T1000 (cell line): Measurements from ENCODE around the gene NANOS3.
A peak's percentile ranks its signal among the peaks of the same experiment; 100 is the strongest.
"Not testable (repeated sequence)": the region's sequence is repeated elsewhere in the genome, so short reads cannot be mapped to it uniquely, and the experiment has no call there.

Experiments
- DNase-seq: peaks from one replicate; lab custom pipeline; 2025; ENCODE audit warnings: mixed read lengths; lab: John Stamatoyannopoulos, UW

The NANOS3 gene

DNA sequence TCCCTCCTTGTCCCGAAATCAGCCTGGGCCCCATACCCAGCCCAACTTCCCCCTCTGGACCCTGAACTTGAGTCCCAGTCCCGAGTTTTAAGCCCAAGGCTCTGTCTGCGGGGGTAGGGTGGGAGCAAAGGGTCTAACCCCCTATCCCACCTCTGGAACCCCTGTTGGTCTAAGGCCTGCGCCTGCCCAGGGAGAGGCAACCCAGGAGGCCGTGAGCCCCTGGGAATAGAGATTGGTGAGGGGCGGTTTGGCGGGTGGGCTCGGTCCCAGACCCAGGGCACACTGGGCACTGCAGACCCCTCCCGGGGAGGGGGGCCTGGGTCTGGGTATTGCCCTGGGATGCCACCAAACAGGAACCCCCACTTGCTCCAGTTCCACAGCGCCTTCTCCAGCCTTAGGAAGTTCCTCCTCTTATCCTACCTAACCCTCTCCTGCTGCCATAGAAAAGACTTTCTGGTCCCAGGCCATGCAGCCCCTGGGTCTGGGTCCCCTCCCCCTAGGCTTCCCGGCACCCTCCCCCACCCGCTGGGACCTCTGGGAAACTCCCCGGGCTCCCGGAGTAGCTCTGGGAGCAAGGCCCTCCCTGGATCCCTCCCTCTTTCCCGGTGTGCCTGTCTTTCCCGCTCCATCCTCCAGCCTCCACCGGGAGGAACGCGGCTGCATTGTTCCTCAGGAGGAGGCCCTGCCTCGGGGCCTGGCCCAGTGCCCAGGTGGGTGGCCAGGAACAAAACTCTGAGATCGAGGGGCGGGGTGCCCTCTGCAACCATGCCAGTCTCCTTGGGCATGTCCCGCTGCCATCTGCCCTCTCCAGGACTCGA lies 33.6 kb upstream of the NANOS3 start:
- DNase-seq, result peak; percentile 29

DNA sequence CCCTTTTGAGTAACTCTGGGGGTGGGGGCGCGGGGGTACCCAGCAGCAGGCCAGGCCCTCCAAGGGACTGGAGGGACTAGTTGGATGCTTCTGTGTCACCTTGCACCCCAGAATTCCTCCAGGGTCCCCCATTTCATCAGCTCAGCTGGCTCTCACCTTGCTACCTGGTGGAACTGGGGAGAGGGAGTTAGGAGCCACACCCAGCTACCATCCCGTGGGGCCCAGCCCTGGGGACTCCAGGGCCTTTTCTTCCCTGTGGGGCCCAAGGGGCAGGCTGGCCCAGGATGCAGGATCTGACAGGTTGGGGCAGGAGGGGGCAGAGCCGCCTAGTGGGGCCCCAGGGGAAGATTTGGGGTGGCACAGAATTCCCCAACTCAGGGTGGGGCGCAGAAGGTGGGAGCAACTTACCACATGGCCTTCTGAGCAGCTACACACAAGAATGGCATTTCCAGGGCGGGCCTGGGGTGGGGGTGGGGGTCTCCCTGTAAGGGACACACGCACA lies 32.8 kb upstream of the NANOS3 start:
- DNase-seq, result no peak

DNA sequence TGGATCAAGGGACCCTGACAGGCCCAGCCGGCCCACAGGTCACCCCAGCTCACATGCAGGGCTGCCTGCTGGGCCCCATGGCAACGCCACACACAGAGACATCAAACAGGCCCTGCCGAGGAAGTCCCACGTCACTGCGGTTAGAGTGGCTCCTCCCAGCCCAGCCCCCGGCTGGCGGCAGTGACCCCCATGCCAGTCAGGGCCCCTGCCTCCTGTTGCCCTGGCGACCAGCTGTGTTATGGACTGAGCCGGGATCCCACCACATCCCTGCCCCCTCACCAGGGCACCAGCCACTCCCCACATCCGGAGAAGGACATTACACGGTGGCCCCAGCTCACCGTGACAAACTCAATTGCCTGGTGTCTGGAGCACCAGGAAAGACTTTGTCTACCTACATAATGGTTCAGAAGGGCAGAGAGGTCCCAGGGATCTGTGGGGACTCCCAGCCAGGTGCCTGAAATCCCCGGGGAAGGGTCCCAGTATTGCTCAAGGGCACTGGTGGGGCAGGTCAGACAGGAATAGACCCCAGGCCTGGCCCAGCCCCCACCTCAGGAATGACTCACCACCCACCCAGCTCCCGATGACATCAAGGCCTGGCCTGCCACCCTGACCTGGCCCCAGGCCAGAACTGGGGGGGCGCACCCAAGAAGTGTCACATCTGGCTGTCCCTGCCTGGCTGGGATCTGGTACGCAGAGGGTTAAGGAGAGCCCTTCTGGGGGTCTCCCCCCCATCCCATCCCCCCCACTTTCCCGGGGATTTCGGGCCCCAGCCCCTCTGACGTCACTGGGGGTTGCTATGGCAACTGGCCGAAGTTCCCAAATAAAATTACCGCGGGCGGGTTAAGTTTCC lies 30.2 kb upstream of the NANOS3 start:
- DNase-seq, result peak; percentile 97

DNA sequence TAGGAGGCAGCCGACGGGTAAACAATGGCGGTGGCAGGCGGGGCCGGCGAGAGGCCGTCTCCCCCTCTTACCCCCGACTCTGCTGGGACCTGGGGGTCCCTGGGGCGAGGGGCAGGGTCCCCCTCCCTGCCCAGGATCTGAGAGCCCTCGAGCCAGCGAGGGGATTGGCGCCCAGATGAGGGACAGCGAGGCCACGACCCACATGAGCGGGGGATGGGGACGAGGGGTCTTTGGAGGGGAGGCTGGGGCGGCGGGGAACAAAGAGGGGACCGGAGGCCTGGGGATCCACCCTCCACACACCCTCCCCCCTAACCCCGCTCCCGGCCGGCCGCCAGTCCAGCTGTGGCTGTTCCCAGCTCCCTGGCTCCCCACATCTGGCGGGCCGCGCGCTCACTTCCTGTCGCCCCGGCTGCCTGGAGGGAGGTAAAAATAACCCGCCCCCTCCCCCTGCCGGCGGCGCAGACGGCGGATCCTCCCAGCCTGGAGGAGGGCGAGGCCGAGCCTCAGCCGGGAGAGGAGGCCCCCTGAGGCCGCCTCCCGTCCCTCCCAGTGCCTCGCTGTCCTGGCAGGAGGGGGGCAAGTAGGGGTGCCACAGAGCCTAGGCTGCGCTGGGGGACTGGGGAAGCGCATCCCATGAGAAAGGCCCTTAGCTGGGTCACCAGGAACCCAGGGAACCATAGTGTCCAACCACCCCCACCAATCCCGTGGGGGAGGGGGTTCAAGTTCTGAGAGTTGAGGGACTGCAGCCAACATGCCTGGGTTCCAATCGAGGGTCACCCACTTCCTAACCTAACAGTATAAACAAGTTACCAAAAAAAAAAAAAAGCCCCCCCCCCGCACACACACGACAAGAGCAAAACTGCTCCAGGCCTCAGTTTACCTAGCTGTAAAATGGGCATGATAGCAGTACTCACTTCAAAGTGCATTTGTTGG lies 29.3 kb upstream of the NANOS3 start:
- DNase-seq, result peak; percentile 74

DNA sequence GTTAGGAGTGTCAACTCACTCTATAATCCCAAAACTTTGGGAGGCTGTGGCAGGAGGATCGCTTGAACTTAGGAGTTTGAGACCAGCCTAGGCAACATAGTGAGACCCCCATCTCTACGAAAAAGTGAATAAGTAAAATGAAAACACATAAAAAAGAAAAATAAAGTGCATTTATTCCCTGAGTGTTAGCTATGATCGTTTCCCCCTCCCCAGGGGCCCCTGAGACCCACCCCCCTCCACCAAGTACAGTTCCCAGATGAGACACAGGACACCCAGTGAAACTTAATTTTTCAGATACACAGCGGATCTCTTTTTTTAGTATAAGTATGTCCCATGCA lies 28.6 kb upstream of the NANOS3 start:
- no peak for DNase-seq

DNA sequence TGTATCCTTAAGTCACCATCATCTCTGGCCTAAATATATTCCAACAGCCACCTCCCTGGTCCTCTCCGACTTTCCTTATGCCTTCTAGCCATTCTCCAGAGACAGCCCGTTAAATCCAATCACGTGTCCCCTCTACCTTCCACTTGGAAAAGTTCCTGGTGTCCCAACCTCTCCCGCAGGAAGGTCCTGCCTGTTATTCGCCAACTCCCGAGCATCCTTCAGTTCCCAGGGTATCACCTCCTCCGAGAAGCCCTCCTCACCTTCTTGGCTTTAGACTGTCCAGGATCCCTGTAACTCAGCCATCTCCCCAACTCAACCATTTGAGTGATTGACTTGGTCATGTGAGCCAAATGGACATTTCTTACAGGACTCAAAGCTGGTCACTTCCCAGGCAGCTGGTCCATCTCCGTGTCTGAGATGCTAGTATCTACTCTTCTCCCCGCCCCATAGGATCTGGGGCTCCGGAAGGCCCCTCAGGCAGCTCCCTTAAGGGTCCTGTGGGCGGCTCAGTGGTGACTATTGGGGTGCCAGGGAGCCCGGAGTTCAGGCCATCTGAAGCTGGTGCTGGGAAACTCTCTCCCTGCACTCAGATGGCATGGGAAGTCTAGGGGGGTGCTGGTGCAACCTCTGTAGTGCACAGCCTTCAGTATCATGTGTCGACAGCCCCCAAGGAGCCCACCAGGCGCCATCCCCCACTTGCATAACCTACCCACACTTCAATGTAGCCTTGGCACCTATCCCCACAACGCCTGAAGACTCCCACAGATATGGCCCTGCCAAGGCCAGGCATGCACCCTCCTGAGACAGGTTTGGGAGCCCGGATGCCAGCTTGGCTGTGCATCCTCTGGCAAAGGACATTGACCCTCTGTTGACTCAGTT lies 27.9 kb upstream of the NANOS3 start:
- DNase-seq, result no peak

DNA sequence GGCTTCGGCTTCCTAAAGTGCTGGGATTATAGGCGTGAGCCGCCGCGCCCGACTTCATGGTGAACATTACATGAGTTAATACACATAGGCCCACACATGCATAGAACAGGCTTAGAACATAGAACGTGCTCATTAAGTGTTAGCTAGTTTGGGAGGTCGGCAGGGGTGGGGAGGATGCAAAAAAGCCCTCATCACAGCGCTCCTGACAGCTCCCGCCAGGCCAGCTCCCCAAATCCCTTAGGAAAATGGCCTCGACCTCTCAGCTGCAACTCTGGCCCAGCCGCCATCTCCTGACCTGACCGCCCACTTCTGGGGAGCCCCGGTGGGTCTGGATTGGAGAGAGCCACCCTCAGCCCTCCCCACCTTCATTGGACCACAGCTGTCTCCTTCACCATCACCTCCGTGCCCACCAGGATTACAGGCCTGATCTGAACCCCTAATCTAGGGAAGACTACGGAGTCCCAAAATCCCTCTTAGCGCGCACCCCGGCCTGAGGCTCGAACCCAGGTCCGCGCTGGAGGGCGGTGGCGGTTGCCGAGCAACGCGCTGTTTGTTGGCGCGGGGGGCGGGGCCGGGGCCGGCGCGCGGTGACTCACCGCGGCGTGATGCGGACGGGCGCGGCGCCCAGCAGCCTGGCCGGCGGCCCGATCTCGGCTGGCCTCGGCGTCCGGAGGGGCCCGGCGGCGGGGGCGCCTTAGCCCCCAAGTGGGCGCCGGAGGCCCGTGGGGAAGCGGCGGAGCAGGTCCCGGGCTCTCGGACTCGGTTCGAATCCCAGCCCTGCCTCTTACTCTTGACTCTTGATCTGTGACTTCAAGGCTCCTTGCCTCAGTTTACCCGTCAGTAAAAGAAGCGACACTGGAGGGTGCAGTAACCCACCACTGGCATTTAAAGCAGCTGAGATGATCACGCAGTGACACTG lies 26.7 kb upstream of the NANOS3 start:
- peak; percentile 80 for DNase-seq

DNA sequence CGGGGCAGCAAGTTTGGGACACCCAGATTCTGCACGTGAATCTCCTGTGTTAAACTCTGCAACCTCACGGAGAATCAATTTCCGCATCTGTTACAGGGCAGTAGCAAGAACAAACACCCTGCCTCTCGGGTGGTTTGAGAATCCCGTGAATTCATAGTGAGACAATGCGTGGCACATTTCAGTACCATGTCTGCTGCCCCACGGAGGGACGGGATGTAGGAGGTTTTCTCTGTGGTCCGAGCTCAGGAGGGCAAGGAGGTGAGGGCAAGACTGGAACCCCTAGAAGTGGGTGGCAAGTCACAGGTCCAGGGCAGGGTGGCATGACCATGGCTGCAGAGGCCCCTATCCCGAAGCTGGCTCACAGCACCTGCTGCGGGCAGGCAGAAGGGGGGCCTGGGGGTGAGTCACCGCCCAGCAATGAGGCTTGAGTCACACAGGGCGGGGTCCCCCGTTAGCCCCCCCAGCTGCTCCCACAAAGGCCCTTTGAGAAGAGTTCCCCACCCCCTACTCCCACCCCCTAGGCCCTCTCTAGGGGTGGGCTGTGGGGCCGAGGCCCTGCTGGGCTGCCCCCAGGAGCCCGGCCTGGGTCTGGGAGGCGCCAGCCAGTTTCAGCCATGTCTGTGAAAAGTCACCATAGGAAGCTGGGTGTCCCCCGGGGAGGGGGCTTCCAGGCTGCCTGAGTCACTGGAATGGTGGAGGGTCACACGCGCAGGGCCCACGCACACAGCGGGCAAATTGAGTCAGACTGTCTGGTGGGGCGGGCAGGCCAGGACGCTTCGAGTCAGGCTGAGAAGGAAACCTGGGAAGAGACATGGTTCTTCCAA lies 25.8 kb upstream of the NANOS3 start:
- DNase-seq, result peak; percentile 85

DNA sequence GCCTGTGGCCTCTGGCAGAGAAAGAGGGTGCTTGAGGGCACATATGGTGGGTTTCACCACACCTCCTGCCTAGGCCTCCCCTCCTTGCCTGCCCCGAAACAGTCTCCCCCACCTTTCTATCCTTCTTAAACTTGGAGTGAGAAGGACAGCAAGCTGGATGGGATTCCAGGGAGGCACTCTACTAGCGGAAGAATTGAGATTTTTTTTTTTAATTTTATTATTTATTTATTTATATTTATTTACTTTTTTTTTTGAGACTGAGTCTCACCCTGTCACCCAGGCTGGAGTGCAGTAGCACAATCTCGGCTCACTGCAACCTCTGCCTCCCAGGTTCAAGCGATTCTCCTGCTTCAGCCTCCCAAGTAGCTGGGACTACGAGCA lies 25.2 kb upstream of the NANOS3 start:
- not testable (repeated sequence) for DNase-seq

DNA sequence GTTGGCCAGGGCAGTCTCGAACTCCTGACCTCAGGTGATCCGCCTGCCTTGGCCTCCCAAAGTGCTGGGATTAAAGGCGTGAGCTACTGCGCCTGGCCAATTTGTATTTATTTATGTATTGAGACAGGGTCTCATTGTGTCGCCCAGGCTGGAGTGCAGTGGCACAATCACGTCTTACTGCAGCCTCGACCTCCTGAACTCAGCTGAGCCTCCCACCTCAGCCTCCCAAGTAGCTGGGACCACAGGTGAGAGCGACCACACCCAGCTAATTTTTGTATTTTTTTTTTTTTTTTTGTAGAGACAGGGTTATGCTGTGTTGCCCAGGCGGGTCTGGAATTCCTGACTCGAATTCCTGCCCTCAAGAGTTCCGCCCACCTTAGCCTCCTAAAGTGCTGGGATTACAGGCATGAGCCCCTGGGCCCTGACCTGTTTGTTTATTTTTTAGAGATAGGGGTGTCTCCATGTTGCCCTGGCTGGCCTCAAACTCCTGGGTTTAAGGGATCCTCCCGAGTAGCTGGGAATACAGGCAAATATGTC lies 24.7 kb upstream of the NANOS3 start:
- DNase-seq, result not testable (repeated sequence)

DNA sequence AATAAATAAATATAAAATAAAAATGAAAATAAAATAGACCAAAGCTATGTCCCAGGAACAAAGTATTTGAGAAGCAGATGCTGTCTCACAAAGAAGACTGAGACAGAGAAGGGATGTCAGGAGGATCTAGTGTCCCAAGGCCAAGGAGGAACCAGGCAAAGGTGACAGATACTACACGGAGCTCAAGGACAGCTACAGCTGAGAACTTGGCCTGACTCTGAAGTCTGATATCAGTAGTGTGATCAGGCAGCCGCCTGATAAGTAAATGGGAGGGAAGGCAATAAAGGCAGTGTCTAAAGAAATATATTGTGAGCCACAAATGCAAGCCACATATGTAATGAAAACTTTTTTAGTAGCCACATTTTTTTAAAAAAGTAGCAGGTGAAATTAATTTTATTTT lies 20.4 kb upstream of the NANOS3 start:
- no peak for DNase-seq

DNA sequence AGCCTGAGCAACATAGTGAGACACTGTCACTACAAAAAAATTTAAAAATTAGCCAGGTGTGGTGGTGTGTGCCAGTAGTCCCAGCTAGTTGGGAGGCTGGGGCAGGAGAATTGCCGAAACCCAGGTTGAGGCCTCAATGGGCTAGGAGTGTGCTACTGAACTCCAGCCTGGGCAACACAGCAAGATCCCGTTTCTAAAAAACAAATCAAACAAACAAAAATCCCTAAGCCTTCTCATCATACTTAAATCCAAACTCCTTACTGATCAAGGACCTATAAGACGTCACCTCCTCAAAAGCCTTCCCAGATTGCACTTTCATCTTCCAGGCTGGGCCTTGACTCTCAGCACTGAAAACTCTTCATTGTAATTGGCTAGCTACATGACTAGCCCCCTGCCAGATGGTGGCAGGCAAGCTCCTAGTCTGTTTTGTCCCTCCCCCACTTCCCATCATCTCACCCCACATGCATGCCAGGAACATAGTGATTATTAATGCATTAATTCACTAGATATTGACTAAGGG lies 17.5 kb upstream of the NANOS3 start:
- no peak for DNase-seq

DNA sequence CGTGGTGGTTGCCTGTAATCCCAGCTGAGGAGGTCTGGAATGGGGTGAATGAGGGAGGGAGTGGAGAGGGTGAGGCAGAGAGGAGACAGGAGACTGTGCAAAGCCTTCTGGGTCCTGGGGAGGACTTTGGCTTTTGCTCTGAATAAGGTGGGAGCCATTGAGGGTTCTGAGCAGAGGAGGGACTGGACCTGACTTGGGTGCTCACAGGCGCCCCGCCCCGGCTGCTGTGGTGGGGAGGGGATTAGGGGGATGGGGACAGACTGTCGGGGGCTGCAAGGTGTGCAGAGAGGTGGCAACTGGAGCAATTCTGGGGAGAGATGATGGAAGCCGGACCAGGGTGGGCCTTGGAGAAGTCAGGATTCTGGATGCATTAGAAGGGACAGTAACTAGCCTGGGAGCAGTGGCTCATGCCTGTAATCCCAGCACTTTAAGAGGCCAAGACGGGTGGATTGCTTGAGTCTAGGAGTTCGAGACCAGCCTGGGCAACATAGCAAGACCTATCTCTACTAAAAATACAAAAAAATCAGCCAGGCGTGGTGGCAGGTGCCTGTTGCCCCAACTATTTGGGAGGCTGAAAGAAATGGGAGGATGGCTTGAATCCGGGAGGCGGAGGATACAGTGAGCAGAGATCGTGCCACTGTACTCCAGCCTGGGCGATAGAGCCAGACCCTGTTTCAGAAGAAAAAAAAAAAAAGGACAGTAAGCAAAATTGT lies 16.1 kb upstream of the NANOS3 start:
- no peak for DNase-seq

DNA sequence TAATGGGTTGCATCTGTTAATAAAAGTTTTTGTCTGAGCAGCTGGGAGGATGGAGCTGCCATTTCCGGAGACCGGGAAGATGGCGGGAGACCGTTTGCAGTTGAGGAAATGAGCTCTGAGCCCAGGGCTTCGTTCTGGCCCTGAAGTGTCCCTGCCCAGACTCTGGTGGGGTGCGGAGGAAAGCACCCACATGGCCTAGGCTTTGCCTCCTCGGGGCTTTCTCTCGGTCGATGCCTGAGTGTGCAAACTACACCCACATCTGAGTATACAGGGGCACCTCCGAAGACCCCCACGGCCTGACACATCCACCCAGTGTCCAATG lies 15.6 kb upstream of the NANOS3 start:
- no peak for DNase-seq

DNA sequence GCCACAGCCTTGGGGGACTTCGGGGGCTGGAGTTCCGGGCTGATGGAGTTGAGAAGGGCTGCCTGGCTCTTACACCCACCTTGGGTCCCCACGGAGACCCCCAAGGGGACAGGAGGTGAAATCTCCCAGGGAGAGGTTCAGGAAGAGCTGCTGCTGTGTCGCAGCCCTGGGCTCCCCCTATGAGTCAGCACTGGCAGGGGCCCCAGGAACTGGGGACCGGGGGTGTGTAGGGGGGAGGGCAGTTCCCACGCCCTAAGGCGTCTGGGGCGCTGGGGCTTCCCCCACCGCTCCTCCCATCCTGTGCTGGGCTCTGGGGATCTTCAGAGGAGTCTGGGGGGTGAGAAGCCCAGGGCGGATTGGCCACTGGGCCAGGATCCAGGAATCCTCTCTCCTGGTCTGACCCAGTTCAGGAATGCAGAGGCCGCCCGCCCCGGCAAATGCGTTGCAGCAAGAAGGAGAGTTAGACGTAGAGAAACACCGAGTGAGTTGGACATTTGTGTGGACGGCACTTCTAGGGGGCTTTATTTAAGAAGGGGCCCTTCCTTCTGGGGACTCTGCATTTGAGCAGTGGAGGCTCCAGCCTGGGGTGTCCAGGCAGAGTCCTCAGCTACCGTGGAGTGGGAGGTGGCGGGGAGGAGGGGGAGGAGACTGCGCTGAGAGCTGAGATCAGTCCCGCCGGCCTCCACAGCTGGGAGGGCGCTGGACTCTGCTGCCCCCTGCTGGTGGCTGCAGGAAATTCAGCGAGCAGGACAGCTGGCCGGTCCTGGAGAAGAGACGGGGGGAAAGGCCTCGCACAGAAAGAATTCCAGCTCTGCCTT lies 15.0 kb upstream of the NANOS3 start:
- peak; percentile 84 for DNase-seq

DNA sequence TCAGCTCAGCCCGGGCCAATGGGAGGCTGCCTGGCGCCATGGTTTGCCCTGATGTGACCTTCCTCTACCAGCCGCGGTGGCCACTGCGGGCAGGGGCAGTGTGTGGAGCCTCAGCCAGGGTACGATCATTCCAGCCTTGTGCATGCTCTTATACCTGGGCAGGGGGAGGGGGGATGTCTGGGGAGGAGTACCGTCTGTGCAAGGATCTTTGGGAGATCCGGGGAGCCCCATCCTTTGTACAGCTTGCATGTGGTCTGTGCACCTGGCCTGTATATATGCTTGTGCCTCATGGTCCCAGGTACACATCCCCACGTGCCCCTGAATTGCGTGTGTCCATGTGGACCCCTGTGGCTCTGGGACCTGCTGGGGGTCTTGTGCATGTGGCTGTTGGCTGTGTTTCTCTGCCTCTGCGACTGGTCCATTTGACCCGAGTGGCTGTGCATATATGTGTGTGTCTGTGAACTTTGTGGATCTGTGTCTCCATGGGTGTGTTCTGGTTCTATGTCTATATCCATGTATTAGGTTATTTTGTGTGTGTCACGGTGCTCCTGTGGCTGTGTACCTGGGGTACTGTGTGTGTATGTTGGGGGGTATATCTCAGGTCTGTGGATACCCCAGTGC lies 12.8 kb upstream of the NANOS3 start:
- no peak for DNase-seq
